ENCODE results near the gene FBXL20.

- no peak for TF ChIP-seq POLR2A (IDR thresholded peaks at IDR 0.05; ENCODE audit: low read depth)
- TF ChIP-seq, protein P1, sequence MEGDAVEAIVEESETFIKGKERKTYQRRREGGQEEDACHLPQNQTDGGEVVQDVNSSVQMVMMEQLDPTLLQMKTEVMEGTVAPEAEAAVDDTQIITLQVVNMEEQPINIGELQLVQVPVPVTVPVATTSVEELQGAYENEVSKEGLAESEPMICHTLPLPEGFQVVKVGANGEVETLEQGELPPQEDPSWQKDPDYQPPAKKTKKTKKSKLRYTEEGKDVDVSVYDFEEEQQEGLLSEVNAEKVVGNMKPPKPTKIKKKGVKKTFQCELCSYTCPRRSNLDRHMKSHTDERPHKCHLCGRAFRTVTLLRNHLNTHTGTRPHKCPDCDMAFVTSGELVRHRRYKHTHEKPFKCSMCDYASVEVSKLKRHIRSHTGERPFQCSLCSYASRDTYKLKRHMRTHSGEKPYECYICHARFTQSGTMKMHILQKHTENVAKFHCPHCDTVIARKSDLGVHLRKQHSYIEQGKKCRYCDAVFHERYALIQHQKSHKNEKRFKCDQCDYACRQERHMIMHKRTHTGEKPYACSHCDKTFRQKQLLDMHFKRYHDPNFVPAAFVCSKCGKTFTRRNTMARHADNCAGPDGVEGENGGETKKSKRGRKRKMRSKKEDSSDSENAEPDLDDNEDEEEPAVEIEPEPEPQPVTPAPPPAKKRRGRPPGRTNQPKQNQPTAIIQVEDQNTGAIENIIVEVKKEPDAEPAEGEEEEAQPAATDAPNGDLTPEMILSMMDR (IDR thresholded peaks at IDR 0.05): no peak
These were observed 171.1 kb downstream of the FBXL20 start for GRCh38 chr17:39230361-39230760.

Measured in esophagus muscularis mucosa (tissue), 3 donors.